Suprapubic skin (tissue), 3 donors: ENCODE results near the gene PPP6R2.

ENCODE experiments used
- CTCF ChIP-seq, 2 donors: fragments of 200-600 bp in 1 of 2; fragments of 450-650 bp in 1 of 2; sonication (generic) in 1 of 2; IDR thresholded peaks; one replicate each; pipeline ENCODE4 v1.5.1; 2016 to 2019; ENCODE audit warnings: antibody characterized with exemption in 2 of 2, mild to moderate bottlenecking in 1 of 2, moderate library complexity in 1 of 2
- EP300 ChIP-seq: sonication (generic); formaldehyde crosslinking; IDR thresholded peaks from one replicate; pipeline ENCODE4 v1.6.1; 2017; ENCODE audit warnings: antibody characterized with exemption
- POLR2A ChIP-seq, 2 donors: fragments of 450-650 bp; IDR thresholded peaks; one replicate each; pipeline ENCODE4 v1.6.1; 2017; ENCODE audit warnings: antibody characterized with exemption in 2 of 2, mild to moderate bottlenecking in 2 of 2, moderate library complexity in 2 of 2

GRCh38 chr22:50318698-50319411 is 24.3 kb upstream of the PPP6R2 start:
- no peak for TF ChIP-seq CTCF (IDR thresholded peaks at IDR 0.05)
- TF ChIP-seq POLR2A (IDR thresholded peaks at IDR 0.05), result no peak
- no peak for TF ChIP-seq EP300
